ENCODE results near the gene RPL12. TPM values are rescaled to one million over a fixed set of nuclear protein-coding genes. Genes with fewer than 3 reads are reported as not detected.

RPL12 gene
- polyA plus RNA-seq, 2 of the 4 experiments (the other 2 are of a cell fraction): 2,198 to 2,384 TPM

- ATAC-seq: peak; percentile 39; a peak in 3 of 6 replicates
- no peak for FAIRE-seq
- DNase-seq (ENCODE audit: low read depth in 1 of 2, low spot score in 1 of 2): no peak
- WGBS (ENCODE audit: missing lambda C conversion rate): 83% methylated on average over 11 of the region's 11 CpGs
- TF ChIP-seq FOSL2 (IDR thresholded peaks at IDR 0.05): no peak
- no peak for TF ChIP-seq FOSL2 (CRISPR knock-in tag; IDR thresholded peaks at IDR 0.05)
- TF ChIP-seq CEBPB (IDR thresholded peaks at IDR 0.05): peak in 1 of 2 experiments; percentile 33; a peak in 1 of 4 replicates
- Histone ChIP-seq H3K9me3 (no peaks in the 10 kb centered on the region), H3K4me3 (no peak overlapping the region), H3K4me2 (no peak overlapping the region), H3K27ac (no peak overlapping the region), H3K4me1 (no peaks in the 10 kb centered on the region)
- POLR2A ChIA-PET: no interaction called here
- CTCF ChIA-PET: interaction anchor here (0.9 to 1.4 kb wide), 2 partner anchors 17 to 140 kb away, joined by 3 to 7 read pairs; no protein-coding TSS in a partner anchor
Observed at GRCh38 chr9:127485995-127486394, 34.8 kb upstream of the RPL12 start.

GRCh38 chr9:127482662-127483061, 31.5 kb upstream of the RPL12 start:
- H3K9me3 ChIP-seq: no peaks in the 10 kb centered on the region
- ChIA-PET POLR2A (no interaction called here), CTCF (interaction anchor here (2.2 kb wide), 1 partner anchor 10 kb away, joined by 7 read pairs; no protein-coding TSS in a partner anchor)
- TF ChIP-seq PHF8 (IDR thresholded peaks at IDR 0.05; ENCODE audit: borderline replicate concordance, low read depth) (no peak), POLR2AphosphoS2 (conservative IDR thresholded peaks at IDR 0.05; ENCODE audit: low read length) (no peak), MAX (IDR thresholded peaks at IDR 0.05) (no peak), HEYL (CRISPR knock-in tag; IDR thresholded peaks at IDR 0.05) (no peak), JUN (IDR thresholded peaks at IDR 0.05) (no peak), EP300 (IDR thresholded peaks at IDR 0.05) (no peak), CHD2 (IDR thresholded peaks at IDR 0.05; ENCODE audit: low read length, partially characterized antibody) (no peak), ZFP36 (IDR thresholded peaks at IDR 0.05; ENCODE audit: borderline replicate concordance, partially characterized antibody) (peak; percentile 87)
- no peak for FAIRE-seq
- no peak overlapping the region for H3K4me2 ChIP-seq
- no peak for ATAC-seq
- no peak for DNase-seq (ENCODE audit: low read depth in 1 of 2, low spot score in 1 of 2)
- no peak overlapping the region for H3K27ac ChIP-seq
- no peak overlapping the region for H3K4me3 ChIP-seq
- H3K4me1 ChIP-seq: no peaks in the 10 kb centered on the region
- WGBS (ENCODE audit: missing lambda C conversion rate): 96% methylated on average over 9 of the region's 9 CpGs

GRCh38 chr9:127479507-127480081, 28.4 kb upstream of the RPL12 start:
- Histone ChIP-seq H3K9me3 (no peaks in the 10 kb centered on the region), H3K4me1 (no peaks in the 10 kb centered on the region), H3K4me3 (no peak overlapping the region), H3K4me2 (no peak overlapping the region), H3K27ac (no peak overlapping the region)
- 91% methylated on average over 15 of the region's 17 CpGs for WGBS (ENCODE audit: missing lambda C conversion rate)
- no peak for FAIRE-seq
- ATAC-seq: no peak; a peak in 1 of 6 replicates
- DNase-seq (ENCODE audit: low read depth in 1 of 2, low spot score in 1 of 2): no peak
- ChIA-PET CTCF (interaction anchor here (0.8 to 2.0 kb wide), 6 partner anchors 9 to 110 kb away, joined by 3 to 9 read pairs (median 4); no protein-coding TSS in a partner anchor), POLR2A (no interaction called here)
- no peak for TF ChIP-seq RNF2 (IDR thresholded peaks at IDR 0.05; ENCODE audit: borderline replicate concordance, low read depth)
- TF ChIP-seq MAFK (IDR thresholded peaks at IDR 0.05; ENCODE audit: partially characterized antibody): no peak
- TF ChIP-seq HMGXB4 (CRISPR knock-in tag; IDR thresholded peaks at IDR 0.05; ENCODE audit: borderline replicate concordance): no peak
- TF ChIP-seq CBX2 (IDR thresholded peaks at IDR 0.05; ENCODE audit: borderline replicate concordance, low read depth): no peak
- no peak for TF ChIP-seq RARB (CRISPR knock-in tag; IDR thresholded peaks at IDR 0.05)
- no peak for TF ChIP-seq EP300 (IDR thresholded peaks at IDR 0.05)
- TF ChIP-seq HOXB5 (CRISPR knock-in tag; IDR thresholded peaks at IDR 0.05): no peak
- no peak for TF ChIP-seq HEYL (CRISPR knock-in tag; IDR thresholded peaks at IDR 0.05)
- TF ChIP-seq MYC (IDR thresholded peaks at IDR 0.05; ENCODE audit: borderline replicate concordance, low read length): no peak
- TF ChIP-seq PBX3 (IDR thresholded peaks at IDR 0.05): no peak
- TF ChIP-seq ELK1 (IDR thresholded peaks at IDR 0.05; ENCODE audit: low read depth, low read length): no peak
- TF ChIP-seq ZC3H11A (IDR thresholded peaks at IDR 0.05): no peak

All from A549 (cell line).